Erythroblast (primary cell): ENCODE measurements around the gene STOM.

Source experiments
- GATA1 ChIP-seq: IDR thresholded peaks from 2 replicates; pipeline ENCODE4 v1.6.1; 2011; ENCODE audit warnings: low read depth, mild to moderate bottlenecking, control low read depth, low read length, moderate library complexity
- POLR2A ChIP-seq: IDR thresholded peaks from 2 replicates; pipeline ENCODE4 v1.6.1; 2011; ENCODE audit warnings: mild to moderate bottlenecking, low read length

- no peak for TF ChIP-seq POLR2A
- no peak for TF ChIP-seq GATA1
Measured at GRCh38 chr9:121360601-121361374, 9.3 kb downstream of the STOM start.
